ENCODE results near the gene RBM19.

DNA sequence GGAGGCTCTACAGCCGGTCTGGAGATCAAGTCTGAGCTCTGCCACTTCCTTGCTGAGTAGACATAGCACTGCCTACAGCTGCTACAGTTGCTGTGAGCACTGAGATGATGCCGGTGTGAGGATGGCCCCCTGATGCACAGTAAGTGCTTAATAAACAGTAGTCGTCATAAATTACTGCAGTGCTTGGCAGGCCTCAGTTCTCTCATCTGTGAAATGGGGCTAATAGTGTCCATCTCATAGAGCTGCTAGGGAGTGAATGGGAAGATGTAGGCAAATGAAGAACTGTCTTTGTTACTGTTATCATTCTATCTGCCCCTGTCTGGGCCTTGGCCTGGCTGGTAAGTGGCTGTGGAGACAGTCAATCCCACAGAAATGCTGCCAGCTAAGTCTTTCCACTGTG lies 124.3 kb downstream of the RBM19 start:
- TF ChIP-seq, protein P1, sequence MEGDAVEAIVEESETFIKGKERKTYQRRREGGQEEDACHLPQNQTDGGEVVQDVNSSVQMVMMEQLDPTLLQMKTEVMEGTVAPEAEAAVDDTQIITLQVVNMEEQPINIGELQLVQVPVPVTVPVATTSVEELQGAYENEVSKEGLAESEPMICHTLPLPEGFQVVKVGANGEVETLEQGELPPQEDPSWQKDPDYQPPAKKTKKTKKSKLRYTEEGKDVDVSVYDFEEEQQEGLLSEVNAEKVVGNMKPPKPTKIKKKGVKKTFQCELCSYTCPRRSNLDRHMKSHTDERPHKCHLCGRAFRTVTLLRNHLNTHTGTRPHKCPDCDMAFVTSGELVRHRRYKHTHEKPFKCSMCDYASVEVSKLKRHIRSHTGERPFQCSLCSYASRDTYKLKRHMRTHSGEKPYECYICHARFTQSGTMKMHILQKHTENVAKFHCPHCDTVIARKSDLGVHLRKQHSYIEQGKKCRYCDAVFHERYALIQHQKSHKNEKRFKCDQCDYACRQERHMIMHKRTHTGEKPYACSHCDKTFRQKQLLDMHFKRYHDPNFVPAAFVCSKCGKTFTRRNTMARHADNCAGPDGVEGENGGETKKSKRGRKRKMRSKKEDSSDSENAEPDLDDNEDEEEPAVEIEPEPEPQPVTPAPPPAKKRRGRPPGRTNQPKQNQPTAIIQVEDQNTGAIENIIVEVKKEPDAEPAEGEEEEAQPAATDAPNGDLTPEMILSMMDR (IDR thresholded peaks at IDR 0.05) = no peak
- no peak for TF ChIP-seq POLR2A (IDR thresholded peaks at IDR 0.05)
